SK-N-SH treated with all-trans-retinoic acid at 6 μM for 48 hours (cell line): ENCODE measurements around the gene MPPED2.

Experiments
- GLIS3 ChIP-seq: fragments of 250-450 bp; sonication (Bioruptor Pico); IDR thresholded peaks from 2 replicates; pipeline ENCODE4 v1.5.0; 2020; ENCODE audit warnings: mild to moderate bottlenecking, moderate library complexity
- ISL1 ChIP-seq: fragments of 250-450 bp; sonication (Bioruptor Pico); IDR thresholded peaks from 2 replicates; pipeline ENCODE4 v2.1.2; 2022; ENCODE audit warnings: mild to moderate bottlenecking, moderate library complexity
- PPARA ChIP-seq: fragments of 250-450 bp; sonication (Bioruptor Pico); IDR thresholded peaks from 2 replicates; pipeline ENCODE4 v1.5.0; 2020; ENCODE audit warnings: mild to moderate bottlenecking, borderline replicate concordance
- SNAI2 ChIP-seq: fragments of 250-450 bp; sonication (Bioruptor Pico); IDR thresholded peaks from 2 replicates; pipeline ENCODE4 v1.5.0; 2020; ENCODE audit warnings: mild to moderate bottlenecking, moderate library complexity
- TCF4 ChIP-seq: fragments of 250-450 bp; sonication (Bioruptor Pico); IDR thresholded peaks from 2 replicates; pipeline ENCODE4 v1.8.0; 2021; ENCODE audit warnings: mild to moderate bottlenecking, moderate library complexity, borderline replicate concordance
- ZFP30 ChIP-seq: fragments of 450-650 bp; formaldehyde crosslinking; IDR thresholded peaks from 2 replicates; pipeline ENCODE4 v1.5.0; 2022; ENCODE audit warnings: mild to moderate bottlenecking, moderate library complexity
- ZNF565 ChIP-seq: fragments of 450-650 bp; formaldehyde crosslinking; conservative IDR thresholded peaks from 2 replicates; pipeline ENCODE4 v1.5.0; 2020; ENCODE audit warnings: low read depth, mild to moderate bottlenecking, moderate library complexity
- ZNF8 ChIP-seq: fragments of 450-650 bp; formaldehyde crosslinking; IDR thresholded peaks from 2 replicates; pipeline ENCODE4 v1.5.0; 2020; ENCODE audit warnings: mild to moderate bottlenecking, moderate library complexity
- TF ChIP-seq, protein P1 (sequence below): fragments of 250-450 bp; sonication (Bioruptor Pico); IDR thresholded peaks from 2 replicates; pipeline ENCODE4 v1.5.0; 2020; ENCODE audit warnings: mild to moderate bottlenecking, moderate library complexity

- TF ChIP-seq, protein P1, sequence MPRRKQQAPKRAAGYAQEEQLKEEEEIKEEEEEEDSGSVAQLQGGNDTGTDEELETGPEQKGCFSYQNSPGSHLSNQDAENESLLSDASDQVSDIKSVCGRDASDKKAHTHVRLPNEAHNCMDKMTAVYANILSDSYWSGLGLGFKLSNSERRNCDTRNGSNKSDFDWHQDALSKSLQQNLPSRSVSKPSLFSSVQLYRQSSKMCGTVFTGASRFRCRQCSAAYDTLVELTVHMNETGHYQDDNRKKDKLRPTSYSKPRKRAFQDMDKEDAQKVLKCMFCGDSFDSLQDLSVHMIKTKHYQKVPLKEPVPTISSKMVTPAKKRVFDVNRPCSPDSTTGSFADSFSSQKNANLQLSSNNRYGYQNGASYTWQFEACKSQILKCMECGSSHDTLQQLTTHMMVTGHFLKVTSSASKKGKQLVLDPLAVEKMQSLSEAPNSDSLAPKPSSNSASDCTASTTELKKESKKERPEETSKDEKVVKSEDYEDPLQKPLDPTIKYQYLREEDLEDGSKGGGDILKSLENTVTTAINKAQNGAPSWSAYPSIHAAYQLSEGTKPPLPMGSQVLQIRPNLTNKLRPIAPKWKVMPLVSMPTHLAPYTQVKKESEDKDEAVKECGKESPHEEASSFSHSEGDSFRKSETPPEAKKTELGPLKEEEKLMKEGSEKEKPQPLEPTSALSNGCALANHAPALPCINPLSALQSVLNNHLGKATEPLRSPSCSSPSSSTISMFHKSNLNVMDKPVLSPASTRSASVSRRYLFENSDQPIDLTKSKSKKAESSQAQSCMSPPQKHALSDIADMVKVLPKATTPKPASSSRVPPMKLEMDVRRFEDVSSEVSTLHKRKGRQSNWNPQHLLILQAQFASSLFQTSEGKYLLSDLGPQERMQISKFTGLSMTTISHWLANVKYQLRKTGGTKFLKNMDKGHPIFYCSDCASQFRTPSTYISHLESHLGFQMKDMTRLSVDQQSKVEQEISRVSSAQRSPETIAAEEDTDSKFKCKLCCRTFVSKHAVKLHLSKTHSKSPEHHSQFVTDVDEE (CRISPR knock-in tag), result no peak
- TF ChIP-seq SNAI2 (CRISPR knock-in tag) (no peak), ZNF8 (no peak), PPARA (CRISPR knock-in tag) (no peak), GLIS3 (CRISPR knock-in tag) (no peak), TCF4 (no peak), ISL1 (no peak), ZFP30 (no peak), ZNF565 (CRISPR knock-in tag) (no peak)
These were observed 111.8 kb downstream of the MPPED2 start for GRCh38 chr11:30474151-30474954.
